Stomach (tissue), 4 donors: ENCODE measurements around the gene ZNF474.

ENCODE experiments used
- CTCF ChIP-seq, 7 experiments: fragments of 450-650 bp in 4 of 7; fragments of 200-600 bp in 3 of 7; sonication (generic) in 3 of 7; IDR thresholded peaks; one replicate each; pipeline ENCODE4 v1.5.1; 2016 to 2019; ENCODE audit warnings: antibody characterized with exemption in 7 of 7, control low read depth in 2 of 7, mild to moderate bottlenecking in 1 of 7
- EP300 ChIP-seq: sonication (generic); formaldehyde crosslinking; IDR thresholded peaks from one replicate; pipeline ENCODE4 v1.6.1; 2017; ENCODE audit warnings: antibody characterized with exemption
- POLR2A ChIP-seq, 4 donors: fragments of 450-650 bp; IDR thresholded peaks; one replicate each; pipeline ENCODE4 v1.6.1; 2016; ENCODE audit warnings: antibody characterized with exemption in 4 of 4, control low read depth in 2 of 4, mild to moderate bottlenecking in 1 of 4, moderate library complexity in 1 of 4

GRCh38 chr5:122121479-122122465 lies 7.6 kb upstream of the ZNF474 start:
- TF ChIP-seq CTCF (IDR thresholded peaks at IDR 0.05) (no peak), POLR2A (IDR thresholded peaks at IDR 0.05) (no peak), EP300 (no peak)
